Naive thymus-derived CD4-positive, alpha-beta T cell (primary cell): ENCODE results near the gene PTPRE. TPM values are rescaled to one million over a fixed set of nuclear protein-coding genes. Genes with fewer than 3 reads are reported as not detected.
A peak's percentile ranks its signal among the peaks of the same experiment; 100 is the strongest.

Experiments used
- ATAC-seq: fragments of 150-1000 bp; cut with Tn5 transposase; 2 replicates; pipeline ENCODE4 v1.10.0; 2021; ENCODE audit warnings: mild to moderate bottlenecking, moderate library complexity
- CTCF ChIA-PET: fragments of 350-600 bp; sonication (Branson Sonifier 250); formaldehyde crosslinking; loops from one replicate; lab custom pipeline; 2021; ENCODE audit warnings: antibody characterized with exemption; lab: Charles Lee
- POLR2A ChIA-PET: fragments of 350-600 bp; sonication (Branson Sonifier 250); formaldehyde crosslinking; loops from one replicate; lab custom pipeline; 2021; ENCODE audit warnings: antibody characterized with exemption, inconsistent platforms; lab: Charles Lee
- DNase-seq, 9 donors: peaks; one replicate each; pipeline versions ENCODE4 v3.0.0 to v3.0.0-alpha.2; 2020 to 2022; ENCODE audit warnings: mixed read lengths in 1 of 9
- H3K27ac ChIP-seq: one replicate; pipeline ENCODE4 v1.7.0; 2013; ENCODE audit warnings: mild to moderate bottlenecking, low read depth, low read length, moderate library complexity
- H3K27me3 ChIP-seq, 2 donors: one replicate each; pipeline ENCODE4 v1.7.0; 2013; ENCODE audit warnings: low read length in 2 of 2, mild to moderate bottlenecking in 2 of 2, moderate library complexity in 2 of 2; ENCODE audit not compliant: control insufficient read depth in 2 of 2, insufficient read depth in 2 of 2
- H3K36me3 ChIP-seq, 3 experiments: 1 replicate in 2 of 3; 2 replicates in 1 of 3; pipeline ENCODE4 v1.7.0; 2013; ENCODE audit warnings: low read length in 3 of 3, mild to moderate bottlenecking in 3 of 3, moderate library complexity in 1 of 3; ENCODE audit not compliant: insufficient read depth in 3 of 3, control insufficient read depth in 2 of 3
- H3K4me1 ChIP-seq, 2 donors: one replicate each; pipeline ENCODE4 v1.7.0; 2013; ENCODE audit warnings: low read length in 2 of 2, mild to moderate bottlenecking in 2 of 2, moderate library complexity in 1 of 2; ENCODE audit not compliant: control insufficient read depth in 2 of 2, insufficient read depth in 2 of 2
- H3K4me3 ChIP-seq: 2 replicates; pipeline ENCODE4 v1.7.0; 2013; ENCODE audit warnings: mild to moderate bottlenecking, low read length
- H3K9me3 ChIP-seq, 3 experiments: 1 replicate in 2 of 3; 2 replicates in 1 of 3; pipeline ENCODE4 v1.7.0; 2013; ENCODE audit warnings: low read length in 3 of 3; ENCODE audit not compliant: control insufficient read depth in 2 of 3
- H3K27ac Mint-ChIP-seq, 9 donors: one replicate each; pipeline ENCODE4 v1.8.0; 2020 to 2022; ENCODE audit warnings: mixed read lengths in 9 of 9, mild to moderate bottlenecking in 8 of 9, moderate library complexity in 5 of 9, inconsistent platforms in 2 of 9
- H3K27me3 Mint-ChIP-seq, 5 donors: one replicate each; pipeline ENCODE4 v1.8.0; 2021 to 2022; ENCODE audit warnings: mixed read lengths in 5 of 5, mild to moderate bottlenecking in 1 of 5
- H3K36me3 Mint-ChIP-seq, 5 donors: one replicate each; pipeline ENCODE4 v1.8.0; 2020 to 2022; ENCODE audit warnings: mixed read lengths in 5 of 5, mild to moderate bottlenecking in 3 of 5, inconsistent platforms in 1 of 5
- H3K4me1 Mint-ChIP-seq, 7 donors: one replicate each; pipeline ENCODE4 v1.8.0; 2020 to 2022; ENCODE audit warnings: mixed read lengths in 7 of 7, mild to moderate bottlenecking in 3 of 7, inconsistent platforms in 1 of 7
- H3K4me3 Mint-ChIP-seq, 10 donors: one replicate each; pipeline ENCODE4 v1.8.0; 2020 to 2022; ENCODE audit warnings: mild to moderate bottlenecking in 10 of 10, mixed read lengths in 10 of 10, moderate library complexity in 6 of 10, inconsistent platforms in 2 of 10
- H3K9me3 Mint-ChIP-seq, 11 donors: one replicate each; pipeline ENCODE4 v1.8.0; 2020 to 2022; ENCODE audit warnings: mixed read lengths in 11 of 11, mild to moderate bottlenecking in 4 of 11, inconsistent platforms in 1 of 11, moderate library complexity in 1 of 11
- intact Hi-C, 2 donors: fragments of 100-400 bp; cut with micrococcal nuclease; formaldehyde crosslinking; loops; one replicate each; pipeline ENCODE4 v1.15.1; 2023
- polyA plus RNA-seq, 2 donors: library from polyadenylated mRNA; unstranded; fragments of 300-500 nt; fragmentation: Illumina TruSeq; gene quantifications; one replicate each; pipeline ENCODE4 v1.2.3, GENCODE V29; 2021
- total RNA-seq, 6 experiments: library from RNA in 5 of 6; stranded (reverse) in 5 of 6; gene quantifications; 1 replicate in 5 of 6; 2 replicates in 1 of 6; pipeline ENCODE4 v1.2.3 and lab custom pipeline; 2021 to 2026

PTPRE gene
- total and polyA plus RNA-seq, 7 experiments from 2014 or later, result 6.6 to 237 (median 27.9) TPM

- Mint-ChIP-seq H3K36me3 (peaks cover 6 to 34% (median 18%) of the 10 kb centered on the region in 5 donors), H3K4me1 (peaks cover 0 to 7% (median 0%) of the 10 kb centered on the region in 7 donors)
- POLR2A ChIA-PET, result no interaction called here
Measured at GRCh38 chr10:128083191-128083895, 176.4 kb downstream of the PTPRE start.

GRCh38 chr10:128084364-128084763 is 177.5 kb downstream of the PTPRE start:
- H3K36me3 ChIP-seq, result peaks cover 0 to 30% (median 4%) of the 10 kb centered on the region in 3 experiments
- H3K4me3 ChIP-seq, result no peak overlapping the region
- intact Hi-C loops, result no loop called here
- H3K9me3 Mint-ChIP-seq, result no peaks in the 10 kb centered on the region
- ATAC-seq (no peak), DNase-seq (no peak)
- no peak overlapping the region for H3K27ac ChIP-seq
- no peaks in the 10 kb centered on the region for H3K27me3 ChIP-seq
- H3K4me1 Mint-ChIP-seq, result peaks cover 0 to 10% (median 0%) of the 10 kb centered on the region in 7 donors
- ChIA-PET POLR2A (no interaction called here), CTCF (interaction anchor here (0.8 to 1.8 kb wide), 2 partner anchors 43 to 49 kb away, joined by 3 to 5 read pairs; no protein-coding TSS in a partner anchor)
- no peak overlapping the region for H3K27ac Mint-ChIP-seq
- no peaks in the 10 kb centered on the region for H3K4me1 ChIP-seq
- H3K4me3 Mint-ChIP-seq, result no peak overlapping the region
- H3K27me3 Mint-ChIP-seq, result no peaks in the 10 kb centered on the region
- peaks cover 3 to 29% (median 15%) of the 10 kb centered on the region in 5 donors for H3K36me3 Mint-ChIP-seq
- no peaks in the 10 kb centered on the region for H3K9me3 ChIP-seq

More at GRCh38 chr10:128083191-128083895, 176.4 kb downstream of the PTPRE start:
- ATAC-seq (no peak), DNase-seq (peak in 1 of 9 donors; percentile 6)
- H3K27me3 ChIP-seq, result no peaks in the 10 kb centered on the region
- Mint-ChIP-seq H3K27me3 (no peaks in the 10 kb centered on the region), H3K27ac (peak overlapping the region in 3 of 9 donors; percentile 38 to 70 (median 46)), H3K4me3 (no peak overlapping the region), H3K9me3 (no peaks in the 10 kb centered on the region)
- H3K4me3 ChIP-seq, result no peak overlapping the region
- CTCF ChIA-PET, result interaction anchor here (0.9 to 1.8 kb wide), 2 partner anchors 39 to 48 kb away, joined by 3 to 5 read pairs; no protein-coding TSS in a partner anchor
- no peak overlapping the region for H3K27ac ChIP-seq
- intact Hi-C loops, result no loop called here
- no peaks in the 10 kb centered on the region for H3K4me1 ChIP-seq
- H3K36me3 ChIP-seq, result peaks cover 0 to 39% (median 4%) of the 10 kb centered on the region in 3 experiments
- H3K9me3 ChIP-seq, result no peaks in the 10 kb centered on the region

GRCh38 chr10:128084991-128085390 is 178.1 kb downstream of the PTPRE start:
- Histone ChIP-seq H3K4me1 (no peaks in the 10 kb centered on the region), H3K27ac (no peak overlapping the region), H3K9me3 (no peaks in the 10 kb centered on the region), H3K27me3 (no peaks in the 10 kb centered on the region), H3K36me3 (peaks cover 0 to 24% (median 4%) of the 10 kb centered on the region in 3 experiments), H3K4me3 (no peak overlapping the region)
- ATAC-seq, result peak; percentile 5
- CTCF ChIA-PET, result no interaction called here
- intact Hi-C loops, result loop anchor here in 1 of 2 donors (5.0 kb wide), 1 partner anchor 42 kb away; the partner anchor contains the start of gene MKI67
- POLR2A ChIA-PET, result no interaction called here
- no peak overlapping the region for H3K4me3 Mint-ChIP-seq
- peak overlapping the region in 1 of 9 donors; percentile 21 for H3K27ac Mint-ChIP-seq
- no peak for DNase-seq
- H3K9me3 Mint-ChIP-seq, result no peaks in the 10 kb centered on the region
- peaks cover 0 to 10% (median 0%) of the 10 kb centered on the region in 7 donors for H3K4me1 Mint-ChIP-seq
- peaks cover 0 to 26% (median 13%) of the 10 kb centered on the region in 5 donors for H3K36me3 Mint-ChIP-seq
- H3K27me3 Mint-ChIP-seq, result no peaks in the 10 kb centered on the region

GRCh38 chr10:128086003-128086863 is 179.3 kb downstream of the PTPRE start:
- Mint-ChIP-seq H3K4me3 (no peak overlapping the region), H3K27me3 (no peaks in the 10 kb centered on the region), H3K27ac (no peak overlapping the region), H3K36me3 (peaks cover 0 to 14% (median 4%) of the 10 kb centered on the region in 5 donors), H3K4me1 (peaks cover 0 to 10% (median 0%) of the 10 kb centered on the region in 7 donors), H3K9me3 (no peaks in the 10 kb centered on the region)
- POLR2A ChIA-PET, result no interaction called here
- ATAC-seq (peak; percentile 29), DNase-seq (no peak)
- Histone ChIP-seq H3K9me3 (no peaks in the 10 kb centered on the region), H3K4me1 (no peaks in the 10 kb centered on the region), H3K36me3 (peaks cover 0 to 13% (median 0%) of the 10 kb centered on the region in 3 experiments), H3K27me3 (no peaks in the 10 kb centered on the region), H3K4me3 (no peak overlapping the region), H3K27ac (no peak overlapping the region)
- intact Hi-C loops, result loop anchor here in 1 of 2 donors (5.0 kb wide), 1 partner anchor 41 kb away; the partner anchor contains the start of gene MKI67
- CTCF ChIA-PET, result interaction anchor here (1.8 kb wide), 1 partner anchor 17 kb away, joined by 4 read pairs; no protein-coding TSS in a partner anchor

GRCh38 chr10:128087146-128087883 is 180.4 kb downstream of the PTPRE start:
- no peak overlapping the region for H3K27ac ChIP-seq
- no peak for ATAC-seq
- Mint-ChIP-seq H3K36me3 (peaks cover 0 to 13% (median 4%) of the 10 kb centered on the region in 5 donors), H3K4me1 (peaks cover 0 to 10% (median 0%) of the 10 kb centered on the region in 7 donors), H3K27me3 (no peaks in the 10 kb centered on the region), H3K27ac (no peak overlapping the region), H3K9me3 (no peaks in the 10 kb centered on the region), H3K4me3 (no peak overlapping the region)
- peaks cover 0 to 7% (median 0%) of the 10 kb centered on the region in 3 experiments for H3K36me3 ChIP-seq
- H3K9me3 ChIP-seq, result no peaks in the 10 kb centered on the region
- intact Hi-C loops, result loop anchor here in 1 of 2 donors (5.0 kb wide), 1 partner anchor 40 kb away; the partner anchor contains the start of gene MKI67
- ChIA-PET CTCF (interaction anchor here (1.8 kb wide), 1 partner anchor 18 kb away, joined by 4 read pairs; no protein-coding TSS in a partner anchor), POLR2A (no interaction called here)
- no peak for DNase-seq
- H3K4me1 ChIP-seq, result no peaks in the 10 kb centered on the region
- no peak overlapping the region for H3K4me3 ChIP-seq
- H3K27me3 ChIP-seq, result no peaks in the 10 kb centered on the region
